Nephron (organoid): Measurements from ENCODE around the gene KAT7.
A peak's percentile ranks its signal among the peaks of the same experiment; 100 is the strongest.
"Not testable (repeated sequence)": the region's sequence is repeated elsewhere in the genome, so short reads cannot be mapped to it uniquely, and the experiment has no call there.

Experiments
- H3K27ac Mint-ChIP-seq, 3 experiments: 2 replicates each; pipeline ENCODE4 v1.8.0; 2020; ENCODE audit warnings: mixed read lengths in 3 of 3, mild to moderate bottlenecking in 2 of 3, moderate library complexity in 1 of 3
- H3K27me3 Mint-ChIP-seq: 2 replicates; pipeline ENCODE4 v1.8.0; 2021; ENCODE audit warnings: low read depth, mild to moderate bottlenecking, moderate library complexity, mixed read lengths
- H3K36me3 Mint-ChIP-seq: 2 replicates; pipeline ENCODE4 v1.8.0; 2020; ENCODE audit warnings: low read depth, mixed read lengths
- H3K4me1 Mint-ChIP-seq: 2 replicates; pipeline ENCODE4 v1.8.0; 2020; ENCODE audit warnings: mixed read lengths
- H3K4me3 Mint-ChIP-seq, 3 experiments: 2 replicates each; pipeline ENCODE4 v1.8.0; 2020; ENCODE audit warnings: mild to moderate bottlenecking in 3 of 3, mixed read lengths in 3 of 3, moderate library complexity in 2 of 3
- H3K9me3 Mint-ChIP-seq: 2 replicates; pipeline ENCODE4 v1.8.0; 2020; ENCODE audit warnings: mixed read lengths
- CTCF ChIP-seq, 3 experiments: fragments of 200-600 bp; sonication (generic); IDR thresholded peaks; one replicate each; pipeline ENCODE4 v1.5.0; 2021; ENCODE audit warnings: antibody characterized with exemption in 3 of 3; ENCODE audit not compliant: unreplicated experiment in 3 of 3

Gene KAT7

GRCh38 chr17:49757151-49757777, 31.2 kb upstream of the KAT7 start:
- Mint-ChIP-seq H3K27me3 (no peaks in the 10 kb centered on the region), H3K4me3 (peak overlapping the region in 1 of 3 experiments; percentile 20), H3K4me1 (peaks cover 59% of the 10 kb centered on the region), H3K9me3 (no peaks in the 10 kb centered on the region), H3K36me3 (peaks cover 3% of the 10 kb centered on the region), H3K27ac (peak overlapping the region in 2 of 3 experiments; percentile 74 to 77)
- no peak for TF ChIP-seq CTCF (IDR thresholded peaks at IDR 0.05; ENCODE audit: unreplicated experiment in 3 of 3)

GRCh38 chr17:49758464-49759010, 29.9 kb upstream of the KAT7 start:
- not testable (repeated sequence) for H3K9me3 Mint-ChIP-seq

GRCh38 chr17:49759203-49759602, 29.3 kb upstream of the KAT7 start:
- Mint-ChIP-seq H3K27ac (peak overlapping the region in 1 of 3 experiments; percentile 37), H3K9me3 (no peaks in the 10 kb centered on the region), H3K4me1 (peaks cover 66% of the 10 kb centered on the region), H3K36me3 (peaks cover 3% of the 10 kb centered on the region), H3K4me3 (no peak overlapping the region), H3K27me3 (no peaks in the 10 kb centered on the region)
- no peak for TF ChIP-seq CTCF (IDR thresholded peaks at IDR 0.05; ENCODE audit: unreplicated experiment in 3 of 3)

More at GRCh38 chr17:49758464-49759010, 29.9 kb upstream of the KAT7 start:
- Mint-ChIP-seq H3K27ac (peak overlapping the region in 1 of 3 experiments; percentile 37), H3K4me1 (peaks cover 64% of the 10 kb centered on the region)
- H3K27me3 Mint-ChIP-seq, H3K4me3 Mint-ChIP-seq, H3K36me3 Mint-ChIP-seq: not testable (repeated sequence)

GRCh38 chr17:49760296-49760695, 28.2 kb upstream of the KAT7 start:
- peak overlapping the region in 2 of 3 experiments; percentile 8 to 71 for H3K4me3 Mint-ChIP-seq

GRCh38 chr17:49760932-49761558, 27.4 kb upstream of the KAT7 start:
- H3K9me3 Mint-ChIP-seq, result no peaks in the 10 kb centered on the region
- peaks cover 5% of the 10 kb centered on the region for H3K27me3 Mint-ChIP-seq
- H3K27ac Mint-ChIP-seq, result peak overlapping the region in 1 of 3 experiments; percentile 2
- peaks cover 59% of the 10 kb centered on the region for H3K4me1 Mint-ChIP-seq
- no peak for TF ChIP-seq CTCF (IDR thresholded peaks at IDR 0.05; ENCODE audit: unreplicated experiment in 3 of 3)
- H3K4me3 Mint-ChIP-seq, result peak overlapping the region; percentile 5 to 99 (median 64)
- H3K36me3 Mint-ChIP-seq, result no peaks in the 10 kb centered on the region

More at GRCh38 chr17:49760296-49760695, 28.2 kb upstream of the KAT7 start:
- Mint-ChIP-seq H3K4me1 (peaks cover 66% of the 10 kb centered on the region), H3K27ac (peak overlapping the region in 1 of 3 experiments; percentile 2), H3K36me3 (peaks cover 3% of the 10 kb centered on the region), H3K9me3 (no peaks in the 10 kb centered on the region), H3K27me3 (no peaks in the 10 kb centered on the region)
- no peak for TF ChIP-seq CTCF (IDR thresholded peaks at IDR 0.05; ENCODE audit: unreplicated experiment in 3 of 3)

- H3K4me1 Mint-ChIP-seq, result peaks cover 46% of the 10 kb centered on the region
Observed at GRCh38 chr17:49762151-49762941, 26.1 kb upstream of the KAT7 start.

More at GRCh38 chr17:49762151-49762941, 26.1 kb upstream of the KAT7 start:
- TF ChIP-seq CTCF (IDR thresholded peaks at IDR 0.05; ENCODE audit: unreplicated experiment in 3 of 3), result no peak
- Mint-ChIP-seq H3K27ac (peak overlapping the region in 1 of 3 experiments; percentile 28), H3K27me3 (peaks cover 17% of the 10 kb centered on the region), H3K4me3 (peak overlapping the region; percentile 98 to 99 (median 99)), H3K9me3 (no peaks in the 10 kb centered on the region), H3K36me3 (no peaks in the 10 kb centered on the region)
